RWPE1 (cell line): Measurements from ENCODE around the gene CCDC60.

Experiments used
- CTCF ChIA-PET: fragments of 350-600 bp; sonication (Branson Sonifier 250); formaldehyde crosslinking; extraction: SDS; loops from one replicate; lab custom pipeline; 2021; lab: Yijun Ruan, JAX
- POLR2A ChIA-PET: fragments of 400-600 bp; formaldehyde crosslinking; extraction: SDS; loops from one replicate; lab custom pipeline; 2020; ENCODE audit warnings: antibody characterized with exemption; ENCODE audit not compliant: low non-redundant PET; lab: Yijun Ruan, JAX
- DNase-seq: peaks from one replicate; pipeline ENCODE4 v3.0.0; 2012; ENCODE audit warnings: low spot score
- H3K27ac ChIP-seq: fragments of 450-650 bp; 2 replicates; pipeline ENCODE4 v1.5.1; 2017
- TF ChIP-seq, protein P1 (sequence below): fragments of 450-650 bp; conservative IDR thresholded peaks from 2 replicates; pipeline ENCODE4 v1.5.1; 2017; ENCODE audit warnings: low read depth, mild to moderate bottlenecking

The CCDC60 gene

DNA sequence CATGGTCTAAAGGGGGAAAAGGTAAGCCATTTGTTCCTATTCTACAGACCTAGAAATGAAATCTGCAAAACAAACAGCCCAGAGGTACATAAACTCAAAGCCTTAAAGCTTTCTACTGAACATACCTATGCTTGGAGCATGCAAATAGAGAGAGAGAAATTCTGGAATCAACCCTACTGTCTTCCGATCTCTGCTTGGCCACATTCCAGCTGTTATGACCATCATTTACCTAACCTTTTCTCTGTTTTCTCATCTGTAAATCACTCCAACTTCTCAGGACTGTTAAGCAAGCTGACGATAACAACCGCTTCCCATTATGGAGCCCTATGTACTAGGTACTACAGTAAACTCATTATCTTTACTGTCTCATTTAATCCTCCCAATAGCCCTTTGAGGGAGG lies 126.3 kb downstream of the CCDC60 start:
- no peak for DNase-seq
- ChIA-PET CTCF (no interaction called here), POLR2A (no interaction called here)
- H3K27ac ChIP-seq: no peak overlapping the region
- TF ChIP-seq, protein P1, sequence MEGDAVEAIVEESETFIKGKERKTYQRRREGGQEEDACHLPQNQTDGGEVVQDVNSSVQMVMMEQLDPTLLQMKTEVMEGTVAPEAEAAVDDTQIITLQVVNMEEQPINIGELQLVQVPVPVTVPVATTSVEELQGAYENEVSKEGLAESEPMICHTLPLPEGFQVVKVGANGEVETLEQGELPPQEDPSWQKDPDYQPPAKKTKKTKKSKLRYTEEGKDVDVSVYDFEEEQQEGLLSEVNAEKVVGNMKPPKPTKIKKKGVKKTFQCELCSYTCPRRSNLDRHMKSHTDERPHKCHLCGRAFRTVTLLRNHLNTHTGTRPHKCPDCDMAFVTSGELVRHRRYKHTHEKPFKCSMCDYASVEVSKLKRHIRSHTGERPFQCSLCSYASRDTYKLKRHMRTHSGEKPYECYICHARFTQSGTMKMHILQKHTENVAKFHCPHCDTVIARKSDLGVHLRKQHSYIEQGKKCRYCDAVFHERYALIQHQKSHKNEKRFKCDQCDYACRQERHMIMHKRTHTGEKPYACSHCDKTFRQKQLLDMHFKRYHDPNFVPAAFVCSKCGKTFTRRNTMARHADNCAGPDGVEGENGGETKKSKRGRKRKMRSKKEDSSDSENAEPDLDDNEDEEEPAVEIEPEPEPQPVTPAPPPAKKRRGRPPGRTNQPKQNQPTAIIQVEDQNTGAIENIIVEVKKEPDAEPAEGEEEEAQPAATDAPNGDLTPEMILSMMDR: no peak

DNA sequence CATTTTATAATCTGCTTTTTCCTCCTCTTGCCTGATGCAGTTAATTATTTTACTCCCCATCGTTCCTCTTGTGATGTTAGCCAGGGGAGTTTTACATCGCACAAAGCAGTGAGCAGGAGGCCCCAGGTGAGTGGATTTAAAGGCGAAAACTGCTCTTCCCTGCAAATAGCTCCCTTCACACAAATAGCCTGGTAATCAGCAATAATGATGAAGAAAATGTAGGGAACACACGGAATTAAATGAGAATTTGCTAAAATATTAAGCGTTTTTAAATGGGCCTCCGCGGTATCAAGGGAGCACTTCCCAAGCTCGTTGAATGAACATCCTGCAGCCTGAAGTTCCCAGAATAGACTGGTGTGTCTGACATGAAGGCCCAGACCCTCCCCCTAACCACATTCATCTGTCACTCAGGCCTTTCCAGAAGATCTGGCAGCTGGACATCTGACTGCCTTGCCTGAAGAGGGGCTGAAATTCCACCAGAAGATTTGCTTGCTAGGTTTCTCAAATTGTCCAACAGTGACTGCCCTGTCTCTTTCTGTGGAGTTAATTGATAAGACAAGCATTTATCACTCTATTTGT lies 127.2 kb downstream of the CCDC60 start:
- ChIA-PET POLR2A (no interaction called here), CTCF (no interaction called here)
- DNase-seq: no peak
- H3K27ac ChIP-seq: no peak overlapping the region
- TF ChIP-seq, protein P1: no peak

DNA sequence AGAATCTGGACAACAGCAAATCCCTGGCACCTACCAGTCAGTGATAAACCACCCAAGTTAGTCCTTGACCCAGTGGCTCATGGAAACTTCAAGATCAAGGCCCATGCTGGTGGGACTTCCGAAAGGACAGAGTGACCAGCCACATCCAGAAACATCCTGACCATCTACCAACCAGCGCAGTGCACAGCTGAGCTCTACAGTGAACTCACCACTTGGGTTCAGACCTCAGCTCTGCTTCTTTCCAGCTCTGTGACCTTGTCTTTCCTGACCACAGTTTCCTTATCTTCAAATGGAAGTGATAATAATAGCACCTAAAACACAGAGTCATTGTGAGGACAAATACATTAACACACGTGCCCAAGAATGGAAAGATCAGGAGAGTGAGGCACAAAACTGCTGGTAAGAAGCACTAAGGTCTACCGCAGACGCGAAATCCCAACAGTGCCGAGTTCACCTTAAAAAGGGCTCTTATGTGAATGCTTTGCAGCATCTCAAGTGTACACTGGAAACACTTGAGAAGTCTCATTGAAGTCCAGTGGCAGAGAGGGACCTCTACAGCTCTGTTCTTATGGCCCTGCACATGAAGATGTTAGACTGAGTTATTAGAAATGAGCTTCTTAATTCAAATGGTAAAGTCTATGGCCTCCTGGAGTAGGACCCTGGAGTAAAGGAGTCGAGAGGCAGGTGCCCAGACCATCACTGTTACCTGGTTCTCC lies 128.8 kb downstream of the CCDC60 start:
- H3K27ac ChIP-seq: no peak overlapping the region
- POLR2A ChIA-PET: no interaction called here
- CTCF ChIA-PET: no interaction called here
- no peak for DNase-seq
- TF ChIP-seq, protein P1: no peak

DNA sequence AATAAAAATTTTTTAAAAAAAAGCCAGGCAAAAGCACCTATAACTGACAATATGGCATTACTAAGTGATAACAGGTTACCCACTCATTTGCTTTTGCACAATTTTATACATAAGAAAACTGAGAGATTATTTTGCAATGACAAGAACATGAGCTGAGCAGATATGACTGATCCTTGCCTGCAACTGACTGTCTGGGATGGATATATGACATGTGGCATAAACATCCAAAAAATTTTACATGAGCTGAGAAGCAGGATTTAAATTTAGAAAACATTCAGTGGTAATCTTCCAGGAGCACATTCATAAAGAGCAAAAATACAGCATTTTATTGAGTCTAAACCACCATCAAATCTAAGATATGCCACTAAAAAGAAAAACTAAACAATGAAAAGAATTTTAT lies 133.8 kb downstream of the CCDC60 start:
- DNase-seq: no peak
- POLR2A ChIA-PET: no interaction called here
- TF ChIP-seq, protein P1: no peak
- no peak overlapping the region for H3K27ac ChIP-seq
- CTCF ChIA-PET: interaction anchor here (0.6 to 0.7 kb wide), 2 partner anchors 15 to 190 kb away, joined by 3 to 5 read pairs; no protein-coding TSS in a partner anchor

DNA sequence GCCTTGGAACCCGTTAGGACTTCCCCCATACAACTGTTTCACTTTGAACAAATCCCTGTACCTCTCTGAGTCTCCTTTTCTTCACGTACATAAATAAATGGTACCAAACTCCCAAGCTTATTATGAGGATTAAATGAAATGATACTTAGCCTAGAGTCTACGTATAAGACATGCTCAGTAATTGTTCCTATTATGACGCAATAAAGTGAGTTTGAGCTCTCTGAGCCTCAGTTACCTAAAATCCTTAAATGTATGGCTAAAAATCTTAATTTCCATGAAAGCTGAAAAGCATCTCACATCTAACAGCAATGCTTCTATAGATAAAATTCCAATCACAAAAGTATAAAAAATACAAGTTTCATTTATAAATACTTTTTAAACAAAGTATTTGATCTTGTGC lies 141.1 kb downstream of the CCDC60 start:
- no peak for DNase-seq
- no peak overlapping the region for H3K27ac ChIP-seq
- TF ChIP-seq, protein P1: no peak
- POLR2A ChIA-PET: no interaction called here
- CTCF ChIA-PET: no interaction called here

DNA sequence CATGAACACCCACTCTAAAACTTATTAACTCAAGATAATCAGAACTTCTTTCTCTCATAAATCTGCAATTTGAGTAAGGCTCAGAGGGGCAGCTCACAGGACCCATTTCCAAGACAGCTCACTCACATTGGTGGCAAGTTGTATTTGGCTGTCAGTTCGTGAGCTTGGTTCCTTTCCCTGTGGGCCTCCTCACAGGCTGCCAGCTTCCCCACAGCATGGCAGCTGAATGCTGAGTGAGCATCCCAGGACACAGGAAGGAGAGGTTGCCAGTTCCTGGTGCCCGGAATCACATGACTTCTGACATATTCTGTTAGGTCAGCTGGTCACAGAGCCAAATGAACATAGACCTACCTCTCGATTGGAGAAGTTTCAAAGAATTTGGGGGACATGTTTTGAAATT lies 142.4 kb downstream of the CCDC60 start:
- no peak for DNase-seq
- ChIA-PET POLR2A (no interaction called here), CTCF (interaction anchor here (0.6 kb wide), 1 partner anchor 483 kb away, joined by 3 read pairs; no protein-coding TSS in a partner anchor)

More for the DNA sequence above, 142.4 kb downstream of the CCDC60 start:
- H3K27ac ChIP-seq: no peak overlapping the region
- TF ChIP-seq, protein P1: no peak
